NOMO-1 treated with dmso at 0.1 percent for 144 hours (cell line): ENCODE results near the gene MAPK12.

ENCODE experiments used
- DNase-seq: peaks from one replicate; lab custom pipeline; 2025; ENCODE audit not compliant: unreplicated experiment; lab: John Stamatoyannopoulos, UW

MAPK12 gene

GRCh38 chr22:50236731-50237409, 24.6 kb downstream of the MAPK12 start:
- DNase-seq: no peak

DNA sequence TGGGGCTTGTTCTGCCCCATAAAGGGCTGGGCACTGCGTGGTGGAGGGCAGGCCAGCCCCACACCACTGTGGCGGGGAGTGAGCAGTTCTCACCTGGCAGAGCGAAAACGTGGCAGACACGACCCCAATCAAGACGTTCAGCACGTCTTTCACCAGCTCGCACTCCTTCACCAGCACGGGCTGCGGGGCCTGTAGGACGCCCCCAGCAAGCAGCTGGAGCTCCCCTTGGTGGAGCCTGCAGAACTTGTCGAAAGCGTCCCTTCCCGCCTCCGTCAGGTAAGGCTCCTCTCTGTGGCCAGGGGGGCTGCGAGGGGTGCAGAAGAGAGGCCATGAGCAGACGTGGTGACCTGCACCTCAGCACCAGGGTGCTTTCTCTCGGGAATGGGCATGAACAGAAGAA, 28.3 kb downstream of the MAPK12 start:
- DNase-seq: no peak

DNA sequence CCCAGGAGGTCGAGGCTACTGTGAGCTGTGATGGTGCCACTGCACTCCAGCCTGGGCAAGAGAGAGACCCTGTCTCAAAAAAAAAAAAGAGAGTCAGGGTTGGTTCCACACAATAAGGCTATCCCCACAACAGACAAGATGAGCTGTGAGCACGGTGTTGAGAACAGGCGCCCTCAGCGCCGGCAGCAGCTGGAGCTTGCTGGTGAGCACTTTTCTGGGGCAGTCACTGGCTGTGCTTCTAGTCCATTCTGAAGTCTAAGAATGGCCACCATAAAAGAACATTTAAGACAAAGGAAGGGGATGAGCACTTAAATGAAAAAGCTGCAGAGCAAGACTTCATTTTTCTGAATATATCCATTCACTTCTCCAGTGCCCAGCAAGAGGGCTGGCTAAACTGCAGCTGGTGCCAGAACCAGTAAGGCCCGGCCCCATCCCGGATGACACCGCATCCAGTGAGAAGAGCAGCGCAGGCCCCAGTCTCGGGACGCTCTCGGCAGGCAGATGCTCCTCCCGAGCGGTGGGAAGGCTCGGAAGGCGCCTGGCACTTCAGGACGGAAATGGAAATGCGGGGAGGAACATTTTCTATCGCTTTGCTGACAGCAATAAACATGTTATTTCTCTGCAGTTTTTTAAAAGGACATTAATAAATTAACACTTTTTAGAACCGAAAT, 28.9 kb downstream of the MAPK12 start:
- DNase-seq: no peak

GRCh38 chr22:50229370-50229769, 32.1 kb downstream of the MAPK12 start:
- no peak for DNase-seq

- no peak for DNase-seq
Observed at GRCh38 chr22:50228366-50228765, 33.1 kb downstream of the MAPK12 start.

GRCh38 chr22:50227579-50228215, 33.8 kb downstream of the MAPK12 start:
- DNase-seq: no peak

DNA sequence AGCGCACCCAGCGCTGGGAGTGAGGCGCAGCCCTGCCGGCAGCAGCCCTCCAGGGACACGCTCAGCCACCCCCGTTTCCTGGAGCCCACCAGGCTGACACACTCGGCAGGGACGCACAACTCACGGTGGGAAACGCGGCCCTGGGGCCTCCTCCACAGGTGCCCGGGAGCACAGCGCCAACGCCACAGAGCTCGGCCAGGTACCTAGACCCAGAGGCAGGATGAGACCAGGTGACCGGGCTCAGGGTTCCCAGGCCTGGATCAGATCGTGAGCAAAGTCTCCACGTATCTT, 34.7 kb downstream of the MAPK12 start:
- DNase-seq: no peak

DNA sequence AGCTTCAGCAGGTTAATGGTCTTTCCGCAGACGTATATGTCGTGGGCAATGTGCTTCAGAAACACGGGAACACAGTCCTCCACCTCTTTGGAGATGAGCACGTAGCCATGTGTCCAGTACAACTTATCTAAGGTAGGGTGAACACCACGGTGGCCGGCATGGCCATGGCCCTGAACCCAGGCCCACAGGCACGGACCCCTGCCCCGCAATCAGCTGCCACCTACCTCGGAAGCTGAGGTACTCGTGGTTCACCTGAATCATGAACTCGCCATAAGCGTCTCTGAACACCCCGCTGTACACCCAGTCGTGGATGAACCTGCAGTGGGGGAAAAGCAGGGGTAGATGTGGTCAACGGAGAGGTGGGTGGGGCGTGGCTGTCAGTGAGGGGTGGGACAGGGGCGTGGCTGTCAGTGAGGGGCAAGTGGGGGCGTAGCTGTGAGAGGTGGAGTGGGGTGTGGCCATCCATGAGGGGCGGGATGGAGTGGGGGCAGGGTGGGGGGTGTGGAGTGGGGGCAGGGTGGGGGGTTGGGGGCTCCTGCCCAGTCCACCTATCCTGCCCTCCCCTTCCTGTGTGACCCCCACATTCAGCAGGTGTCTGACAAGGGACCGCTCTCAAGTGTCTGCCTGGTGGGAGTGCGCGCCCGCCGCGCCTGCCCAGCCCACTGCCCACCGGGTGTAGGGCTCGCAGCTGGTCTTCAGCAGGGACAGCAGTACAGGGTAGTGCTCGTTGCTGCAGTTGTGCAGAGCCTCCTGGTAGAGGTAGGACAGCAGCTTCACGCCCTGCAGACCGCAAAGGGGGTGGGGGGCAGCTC, 35.2 kb downstream of the MAPK12 start:
- DNase-seq: no peak

- DNase-seq: no peak
Observed at GRCh38 chr22:50225200-50225969, 36.1 kb downstream of the MAPK12 start.

- no peak for DNase-seq
Observed at GRCh38 chr22:50224071-50224470, 37.4 kb downstream of the MAPK12 start.

DNA sequence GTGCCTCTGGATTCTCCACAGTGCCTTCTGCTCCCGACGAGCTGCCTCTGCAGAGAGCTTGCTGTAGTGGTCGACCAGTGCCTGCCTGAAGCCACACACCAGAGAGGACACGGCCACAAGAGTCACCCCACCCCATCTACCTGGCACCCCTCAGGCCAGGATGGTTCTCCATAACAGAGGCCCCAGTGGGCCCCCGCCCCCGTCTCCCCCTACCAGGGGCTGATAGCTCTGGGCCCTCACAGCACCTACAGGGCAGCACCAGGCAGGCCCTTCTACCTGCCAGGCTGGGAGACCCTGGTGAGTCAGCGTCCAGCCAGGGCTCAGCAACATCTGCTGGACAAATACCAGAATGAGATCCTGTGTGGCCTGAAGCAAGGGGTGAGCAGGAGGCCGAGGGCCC, 39.0 kb downstream of the MAPK12 start:
- DNase-seq: no peak

DNA sequence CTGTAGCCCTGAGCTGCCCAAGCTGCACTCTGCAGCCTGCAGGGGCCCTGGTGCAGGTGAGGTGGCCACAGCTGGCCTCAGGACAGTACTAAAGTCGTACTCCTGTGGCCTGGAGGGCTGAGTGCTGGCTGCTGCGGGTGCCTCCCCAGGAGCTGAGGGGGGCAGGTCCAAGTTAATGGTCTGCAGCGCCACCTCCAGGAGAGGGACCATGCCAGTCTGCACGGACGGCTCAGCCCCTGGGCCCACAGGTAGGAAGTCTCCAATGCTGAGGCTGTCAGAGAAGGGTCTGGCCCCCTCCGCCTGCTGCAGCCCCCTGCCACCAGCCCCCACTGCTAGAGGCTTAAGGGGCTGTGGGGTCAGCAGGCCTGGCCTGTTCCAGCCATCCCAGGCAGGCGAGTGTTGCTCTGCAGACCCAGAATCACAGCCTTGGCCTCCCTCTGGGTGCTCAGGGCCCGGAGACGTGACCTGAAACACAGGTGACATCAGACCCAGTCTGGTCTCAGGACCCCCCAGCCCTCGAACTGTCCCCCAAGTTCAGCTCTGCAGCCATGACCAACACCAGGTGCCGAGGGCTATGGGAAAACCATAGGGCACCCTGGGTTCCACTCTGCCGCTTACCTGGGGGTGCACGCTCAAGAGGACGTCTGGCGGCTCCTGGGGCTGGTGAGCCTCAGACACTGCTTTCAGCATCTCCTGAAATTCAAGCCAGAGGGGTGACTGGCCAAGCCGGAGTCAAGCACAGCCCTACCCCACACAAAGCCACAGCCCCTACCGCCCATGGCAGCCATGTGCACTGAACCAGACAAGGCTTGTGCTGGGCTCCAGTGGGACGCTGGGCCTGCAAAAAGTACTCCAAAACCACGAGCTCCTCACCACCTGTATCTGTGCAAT, 39.8 kb downstream of the MAPK12 start:
- no peak for DNase-seq

- no peak for DNase-seq
Observed at GRCh38 chr22:50220603-50221409, 40.7 kb downstream of the MAPK12 start.

DNA sequence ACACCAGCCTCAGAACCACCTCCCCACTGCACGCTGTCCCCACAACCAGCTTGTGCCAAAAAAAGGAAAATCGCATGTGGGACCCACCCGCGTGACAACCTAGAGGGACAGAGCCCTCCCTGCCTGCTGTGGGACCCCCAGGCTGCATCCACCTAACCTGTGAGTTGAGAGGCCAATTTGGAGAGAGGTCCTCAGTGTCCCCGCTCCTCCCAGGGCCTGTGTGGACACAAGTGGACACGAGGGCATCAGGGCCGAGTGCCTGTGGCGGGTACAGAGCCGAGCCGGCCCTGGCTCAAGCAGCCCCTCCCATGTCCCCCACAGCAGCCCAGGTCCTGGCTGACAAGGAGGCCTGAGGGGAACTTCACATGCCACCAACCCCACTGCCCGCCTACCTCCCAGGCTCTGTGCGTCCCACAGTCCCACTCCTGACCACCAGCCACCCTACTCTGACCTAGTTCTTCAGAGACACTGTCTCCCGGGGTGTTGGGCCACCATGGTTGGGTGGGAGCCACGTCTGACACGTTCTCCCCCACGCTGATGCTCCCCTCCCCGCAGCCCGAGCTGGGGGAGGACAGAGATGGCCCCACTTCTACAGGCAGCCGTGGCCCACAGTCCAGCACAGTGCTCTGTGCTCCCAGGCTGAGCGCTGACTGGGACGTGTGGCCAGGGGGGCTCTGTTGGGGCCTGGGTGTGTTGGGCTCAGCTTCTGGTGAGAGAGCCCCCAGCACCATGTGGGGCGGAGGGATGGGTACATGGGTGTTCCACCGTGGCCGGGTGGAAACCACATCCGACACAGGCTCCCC, 41.5 kb downstream of the MAPK12 start:
- DNase-seq: no peak

GRCh38 chr22:50218996-50219727, 42.3 kb downstream of the MAPK12 start:
- no peak for DNase-seq

GRCh38 chr22:50218153-50218995, 43.1 kb downstream of the MAPK12 start:
- DNase-seq: no peak
